CD4-positive, alpha-beta T cell treated with Interleukin-6 for 4 hours (primary cell): ENCODE measurements around the gene UCP2.

Source experiments
- DNase-seq: peaks from one replicate; pipeline ENCODE4 v3.0.0-alpha.2; 2020; ENCODE audit warnings: mixed read lengths

UCP2 gene

GRCh38 chr11:73969091-73969490 lies 13.6 kb downstream of the UCP2 start:
- DNase-seq = no peak

DNA sequence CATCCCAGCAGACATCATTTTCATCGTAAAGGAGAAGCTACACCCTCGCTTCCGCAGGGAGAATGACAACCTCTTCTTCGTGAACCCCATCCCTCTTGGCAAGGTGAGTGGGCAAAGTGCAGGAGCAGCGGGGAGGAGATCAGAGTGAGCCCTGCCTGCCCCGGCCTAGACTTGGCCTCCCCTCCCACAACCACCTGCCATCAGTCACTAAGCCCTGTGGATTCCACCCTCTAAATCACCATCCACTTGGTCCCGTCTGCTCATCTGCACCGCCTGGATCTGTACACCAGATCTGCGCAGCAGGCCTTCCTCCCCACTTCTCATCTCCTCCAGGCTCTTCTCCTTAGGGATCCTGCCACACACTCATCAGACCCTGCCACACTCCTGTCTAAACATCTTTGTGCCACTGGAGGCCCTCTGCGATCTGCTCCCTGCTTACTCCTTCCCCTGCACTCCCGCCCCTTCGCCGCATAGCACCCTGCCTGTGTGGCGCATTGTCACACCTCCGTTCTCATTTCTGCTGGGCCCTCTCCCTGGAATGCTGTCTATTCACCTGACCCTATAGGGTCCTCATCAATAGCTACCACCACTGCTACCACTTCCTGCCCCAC lies 14.2 kb downstream of the UCP2 start:
- DNase-seq = no peak

- DNase-seq = no peak
These were observed 16.9 kb downstream of the UCP2 start for GRCh38 chr11:73965764-73966121.

DNA sequence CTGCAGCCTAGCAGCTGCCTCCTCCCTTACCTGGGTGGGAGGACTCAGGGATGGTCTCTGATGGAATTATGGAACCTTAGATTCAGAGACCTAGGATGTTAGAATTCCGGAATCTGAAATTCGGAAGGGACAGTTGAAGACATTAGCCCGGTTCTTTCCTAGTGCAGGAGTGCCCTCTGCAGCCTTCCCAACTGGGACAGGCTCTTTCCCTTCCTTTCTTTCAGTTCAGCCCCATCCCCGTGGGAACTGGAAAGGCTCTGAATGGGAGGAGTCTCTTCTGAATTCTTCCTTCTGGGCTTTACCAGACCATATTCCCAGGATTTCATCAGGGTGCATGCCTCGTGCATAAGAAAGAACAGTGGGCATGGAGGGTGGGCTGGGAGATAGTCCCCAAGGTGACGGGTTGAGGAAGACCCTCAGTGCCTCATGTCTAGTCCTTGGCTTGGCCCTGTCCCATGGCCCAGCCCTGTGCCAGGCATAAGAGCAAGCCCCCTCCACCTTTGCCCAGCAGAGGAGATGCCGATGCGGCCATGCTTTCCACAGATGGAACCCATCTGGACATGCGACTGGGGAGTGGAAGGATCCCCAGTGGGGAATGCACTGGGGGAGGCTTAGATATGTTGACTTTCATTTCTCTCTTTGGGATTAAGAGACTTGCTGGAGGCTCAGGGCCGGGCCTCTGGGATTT lies 17.4 kb downstream of the UCP2 start:
- no peak for DNase-seq

DNA sequence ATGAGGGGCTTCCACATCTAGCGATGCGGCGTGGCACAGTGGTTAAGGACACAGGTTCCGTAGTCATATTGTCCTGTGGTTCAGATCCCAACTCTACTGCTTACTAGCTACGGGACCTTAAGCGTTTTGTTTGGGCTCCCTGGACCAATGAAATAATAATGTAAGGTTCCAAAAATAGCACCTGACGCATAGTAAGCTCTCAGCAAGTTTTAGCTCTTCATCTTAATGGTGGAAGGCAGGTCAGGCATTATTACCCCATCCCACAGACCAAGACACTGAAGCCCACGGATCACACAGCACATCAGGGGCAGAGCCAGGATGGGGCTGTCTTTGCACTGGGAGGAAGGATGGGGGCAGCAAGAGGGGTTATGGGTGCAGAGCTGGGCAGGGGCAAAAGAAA lies 18.8 kb downstream of the UCP2 start:
- DNase-seq = no peak

DNA sequence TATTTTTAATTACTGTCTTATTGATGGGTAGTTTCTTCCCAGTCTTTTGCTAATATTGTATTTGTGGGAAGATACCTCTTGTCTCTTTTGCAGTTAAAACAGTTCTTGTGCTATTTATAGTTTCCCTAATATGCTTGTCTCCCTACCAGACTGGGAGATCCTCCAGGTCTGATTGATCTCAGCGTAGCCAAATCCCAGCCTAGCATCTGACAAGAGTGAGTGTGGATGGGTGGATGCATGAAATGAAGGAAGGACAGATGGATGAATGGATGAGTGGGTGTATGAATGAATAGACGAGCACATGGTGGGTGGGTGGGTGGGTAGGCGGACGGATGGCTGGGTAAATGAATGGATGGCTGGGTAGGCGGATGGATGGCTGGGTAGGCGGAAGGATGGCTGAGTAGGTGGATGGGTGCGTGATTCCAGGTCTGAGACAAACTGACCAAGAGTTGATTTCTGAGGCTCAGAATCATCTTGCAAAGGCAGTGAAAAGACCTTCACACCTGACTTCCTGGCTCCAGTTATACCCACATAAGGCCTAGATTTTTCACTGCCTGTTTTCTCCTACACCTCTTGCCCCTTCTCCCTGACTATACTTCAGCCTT lies 20.4 kb downstream of the UCP2 start:
- DNase-seq = no peak

- no peak for DNase-seq
These were observed 21.3 kb downstream of the UCP2 start for GRCh38 chr11:73961321-73961720.

DNA sequence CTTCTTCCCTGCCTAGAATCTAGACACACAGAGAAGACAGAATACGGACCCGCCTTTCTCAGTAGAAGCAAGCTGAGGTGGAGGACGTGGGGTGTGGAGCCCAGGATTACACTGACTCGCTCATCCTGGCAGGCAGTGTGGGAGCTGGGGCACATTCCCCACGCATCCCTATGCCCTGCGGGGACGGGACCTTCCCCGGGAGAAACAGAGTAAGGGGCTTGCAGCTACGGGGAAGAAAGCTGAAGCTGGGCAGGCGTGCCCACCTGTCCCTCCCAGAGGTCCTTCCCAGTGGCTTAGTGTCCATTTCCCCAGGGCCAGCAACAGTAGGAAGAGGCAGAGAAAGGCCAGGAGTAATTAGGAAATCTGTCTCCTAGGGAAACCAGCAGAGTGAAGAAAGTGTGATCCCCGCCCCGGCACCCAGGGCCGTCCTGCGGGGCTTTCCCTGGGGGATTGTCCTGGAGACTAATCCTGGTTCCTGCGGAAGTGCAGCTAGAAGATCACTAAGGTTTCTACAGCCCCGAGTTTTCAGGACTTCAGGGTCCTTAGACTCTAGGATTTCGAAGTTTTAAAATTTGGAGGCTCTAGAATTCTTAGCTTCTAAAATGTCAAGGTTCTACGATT lies 24.0 kb downstream of the UCP2 start:
- no peak for DNase-seq

DNA sequence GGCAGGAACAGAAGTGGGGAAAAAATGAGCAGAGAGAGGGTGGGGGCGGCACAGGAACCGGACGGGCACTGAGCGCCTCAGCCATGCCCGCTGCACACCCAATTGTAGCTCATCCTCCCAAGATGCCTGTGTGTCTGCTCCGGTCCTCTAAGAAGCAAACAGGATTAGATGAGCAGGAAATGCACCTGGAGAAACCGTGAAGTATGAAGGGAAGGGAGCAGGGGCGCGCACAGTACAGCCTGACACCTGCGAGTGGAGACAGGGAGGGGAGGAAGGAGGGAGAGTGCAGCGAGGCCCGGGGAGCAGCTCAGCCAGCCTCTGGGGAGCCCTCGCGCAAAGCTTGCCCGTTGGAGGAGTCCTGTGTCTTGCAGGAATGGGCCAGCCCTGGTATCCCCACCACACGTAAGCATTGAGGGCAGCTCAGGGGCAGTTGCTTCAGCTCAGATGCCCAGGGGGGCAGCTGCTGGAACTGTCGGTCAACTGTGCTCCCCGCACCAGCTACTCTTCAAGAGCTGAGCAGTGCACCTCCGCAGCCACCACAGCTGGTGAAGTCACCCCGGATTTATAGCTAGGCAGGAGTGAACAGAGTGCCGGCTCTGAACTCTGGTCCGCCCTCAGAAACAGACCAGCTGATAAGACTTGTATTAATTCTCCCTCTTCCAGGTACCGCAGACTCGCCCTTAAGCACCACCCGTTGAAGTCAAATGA lies 24.8 kb downstream of the UCP2 start:
- no peak for DNase-seq

- no peak for DNase-seq
These were observed 25.6 kb downstream of the UCP2 start for GRCh38 chr11:73956876-73957653.

DNA sequence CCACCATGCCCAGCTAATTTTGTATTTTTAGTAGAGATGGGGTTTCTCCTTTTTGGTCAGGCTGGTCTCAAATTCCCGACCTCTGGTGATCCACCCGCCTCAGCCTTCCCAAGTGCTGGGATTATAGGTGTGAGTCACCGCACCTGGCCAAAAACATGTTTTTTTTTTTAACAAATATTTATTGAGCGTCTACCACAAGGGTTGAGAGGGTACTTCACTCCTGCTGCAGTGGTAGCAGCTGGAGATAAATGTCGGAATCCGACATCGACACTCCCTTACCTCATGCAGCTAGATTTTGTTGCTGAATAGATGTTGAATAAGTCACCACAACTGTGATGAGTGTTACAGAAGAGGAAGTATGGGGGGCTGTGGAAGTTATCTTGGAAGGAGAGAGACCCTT lies 30.8 kb downstream of the UCP2 start:
- DNase-seq = no peak

DNA sequence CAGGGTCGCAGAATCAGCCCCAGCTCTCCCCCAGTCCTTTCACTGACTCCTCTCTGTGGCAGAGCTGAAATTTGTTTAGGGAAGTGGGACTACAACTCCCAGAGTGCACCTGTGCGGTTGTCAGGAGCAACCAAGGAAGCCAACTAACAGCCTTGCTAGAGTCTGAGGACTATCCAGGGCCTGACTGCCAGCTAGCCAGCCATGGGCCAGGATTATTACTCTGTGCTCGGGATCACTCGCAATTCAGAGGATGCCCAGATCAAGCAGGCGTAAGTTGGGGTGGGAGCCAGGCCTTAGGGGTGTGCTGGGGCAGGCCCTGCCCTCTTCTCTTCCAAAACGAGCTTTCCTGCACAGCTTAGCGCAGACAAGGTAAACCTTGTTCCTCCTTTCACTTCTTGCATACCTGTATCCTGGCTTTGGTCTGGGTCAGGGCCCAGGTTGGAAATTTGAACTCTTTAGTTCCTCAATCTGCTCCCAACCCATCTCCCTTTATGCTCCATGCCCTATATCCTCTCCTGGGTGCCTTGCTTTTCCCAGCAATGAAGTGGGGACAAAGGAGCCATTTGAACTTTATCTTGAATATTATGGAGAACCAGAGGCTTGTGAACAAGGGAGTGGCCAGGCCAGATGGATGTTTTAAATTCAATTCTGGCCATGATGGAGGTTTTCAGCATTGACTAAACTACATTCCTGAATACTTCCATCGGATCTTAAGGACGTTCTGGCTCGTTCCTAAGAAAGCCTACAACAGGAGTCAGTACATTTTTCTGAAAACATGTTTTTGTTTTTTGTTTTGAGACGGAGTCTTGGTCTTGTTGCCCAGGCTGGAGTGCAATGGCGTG lies 31.6 kb downstream of the UCP2 start, which contains the start of gene DNAJB13:
DNAJB13 (plus strand) TSS at position 158 of the 842 bp plus-strand sequence; CDS start at position 202, 44 bp downstream.
- no peak for DNase-seq

DNA sequence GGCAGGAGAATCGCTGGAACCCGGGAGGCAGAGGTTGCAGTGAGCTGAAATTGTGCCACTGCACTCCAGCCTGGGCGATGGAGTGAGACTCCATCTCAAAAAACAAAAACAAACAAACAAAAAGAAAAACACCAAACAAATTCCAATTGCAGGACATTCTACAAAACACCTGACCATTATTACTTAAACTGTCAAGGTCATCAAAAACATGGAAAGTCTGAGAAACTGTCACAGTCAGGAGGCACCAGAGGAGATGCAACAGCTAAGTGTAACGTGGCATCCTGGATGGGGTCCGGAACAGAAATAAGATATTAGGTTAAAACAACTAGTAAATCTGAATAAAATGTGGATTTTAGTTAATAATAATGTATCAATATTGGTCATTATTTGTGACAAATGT lies 32.7 kb downstream of the UCP2 start:
- DNase-seq = no peak

- DNase-seq = no peak
These were observed 33.4 kb downstream of the UCP2 start for GRCh38 chr11:73949246-73949645.

- DNase-seq = no peak
These were observed 35.7 kb downstream of the UCP2 start for GRCh38 chr11:73946798-73947458.

DNA sequence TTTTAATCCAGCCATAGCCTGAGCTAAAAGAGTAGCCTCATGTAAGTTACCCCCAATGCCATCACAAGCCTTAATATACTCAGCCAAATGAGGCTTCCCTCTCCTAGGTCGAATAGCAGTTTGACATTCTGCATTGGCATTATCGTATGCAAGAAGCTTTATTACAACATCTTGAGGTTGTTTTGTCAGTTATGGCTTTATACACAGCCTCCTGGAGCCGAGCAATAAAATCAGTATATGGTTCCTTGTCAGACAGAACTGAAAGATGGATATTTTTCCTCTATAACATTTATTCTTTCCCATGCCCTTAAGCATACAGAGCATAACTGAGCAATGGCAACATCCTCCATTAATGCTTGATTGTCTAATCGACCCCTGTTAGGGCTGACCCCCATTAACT lies 37.2 kb downstream of the UCP2 start:
- no peak for DNase-seq

DNA sequence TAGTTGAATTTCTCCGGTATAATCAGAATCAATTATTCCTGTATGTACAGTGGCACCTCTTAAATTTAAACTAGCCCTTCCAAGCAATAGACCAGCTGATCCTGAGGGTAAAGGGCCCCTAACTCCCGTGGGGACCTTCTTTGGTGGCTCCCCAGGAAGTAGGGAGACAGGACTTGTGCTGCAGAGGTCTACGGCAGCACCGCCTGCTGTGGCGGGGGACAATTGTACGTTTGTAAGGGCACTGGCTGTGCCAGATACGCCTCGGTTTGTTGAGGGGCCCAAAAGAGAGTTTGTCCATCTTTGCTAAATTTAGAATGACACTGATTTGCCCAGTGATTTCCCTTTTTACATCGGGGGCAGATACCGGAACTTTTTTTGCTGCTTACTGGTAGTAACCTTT lies 37.7 kb downstream of the UCP2 start:
- DNase-seq = no peak

- no peak for DNase-seq
These were observed 38.6 kb downstream of the UCP2 start for GRCh38 chr11:73944085-73944484.

- no peak for DNase-seq
These were observed 40.6 kb downstream of the UCP2 start for GRCh38 chr11:73942010-73942409.

- DNase-seq = no peak
These were observed 41.7 kb downstream of the UCP2 start for GRCh38 chr11:73940801-73941570.
